ENCODE results near the gene GPALPP1.

GRCh38 chr13:45055198-45055901 lies 66.0 kb downstream of the GPALPP1 start:
- TF ChIP-seq CTCF (IDR thresholded peaks at IDR 0.05) (no peak), POLR2A (IDR thresholded peaks at IDR 0.05) (no peak)
